ENCODE results near the gene RIC1. TPM values are rescaled to one million over a fixed set of nuclear protein-coding genes. Genes with fewer than 3 reads are reported as not detected.

The RIC1 gene
- polyA plus RNA-seq, 1 of the 3 experiments (the other 2 are of a cell fraction): 21.9 TPM

- 100% methylated on average over 1 of the region's 1 CpG for WGBS (ENCODE audit: low lambda C conversion rate)
- no peak for DNase-seq
- Histone ChIP-seq H3K9me3 (no peaks in the 10 kb centered on the region), H4K20me1 (ENCODE audit: insufficient read depth) (no peaks in the 10 kb centered on the region; the same call in 1 of the 2 replicates), H3K36me3 (replicated peaks in 1 of 2; ENCODE audit: control insufficient read depth in 1 of 2, insufficient read depth in 2 of 2, low read length in 1 of 2) (peaks cover 0 to 26% of the 10 kb centered on the region in 2 experiments), H3K4me1 (ENCODE audit: control insufficient read depth in 1 of 2, insufficient read depth in 2 of 2, low read depth in 1 of 2, low read length in 1 of 2) (no peaks in the 10 kb centered on the region; a peak in 2 of 4 replicates), H2AFZ (ENCODE audit: low read depth) (no peak overlapping the region), H3K4me3 (ENCODE audit: low read depth in 2 of 2, low read length in 1 of 2) (no peak overlapping the region), H3K9me2 (no peaks in the 10 kb centered on the region), H3K4me2 (no peak overlapping the region), H3K9ac (no peak overlapping the region), H3K79me2 (ENCODE audit: insufficient read depth) (peaks cover 49% of the 10 kb centered on the region; the same call in 1 of the 2 replicates), H3K27me3 (ENCODE audit: insufficient read depth) (no peaks in the 10 kb centered on the region), H3F3A (replicated peaks; ENCODE audit: insufficient read depth) (peaks cover 7% of the 10 kb centered on the region), H3K27ac (ENCODE audit: low read depth in 2 of 2, low read length in 1 of 2) (no peak overlapping the region)
- TF ChIP-seq, protein P1, sequence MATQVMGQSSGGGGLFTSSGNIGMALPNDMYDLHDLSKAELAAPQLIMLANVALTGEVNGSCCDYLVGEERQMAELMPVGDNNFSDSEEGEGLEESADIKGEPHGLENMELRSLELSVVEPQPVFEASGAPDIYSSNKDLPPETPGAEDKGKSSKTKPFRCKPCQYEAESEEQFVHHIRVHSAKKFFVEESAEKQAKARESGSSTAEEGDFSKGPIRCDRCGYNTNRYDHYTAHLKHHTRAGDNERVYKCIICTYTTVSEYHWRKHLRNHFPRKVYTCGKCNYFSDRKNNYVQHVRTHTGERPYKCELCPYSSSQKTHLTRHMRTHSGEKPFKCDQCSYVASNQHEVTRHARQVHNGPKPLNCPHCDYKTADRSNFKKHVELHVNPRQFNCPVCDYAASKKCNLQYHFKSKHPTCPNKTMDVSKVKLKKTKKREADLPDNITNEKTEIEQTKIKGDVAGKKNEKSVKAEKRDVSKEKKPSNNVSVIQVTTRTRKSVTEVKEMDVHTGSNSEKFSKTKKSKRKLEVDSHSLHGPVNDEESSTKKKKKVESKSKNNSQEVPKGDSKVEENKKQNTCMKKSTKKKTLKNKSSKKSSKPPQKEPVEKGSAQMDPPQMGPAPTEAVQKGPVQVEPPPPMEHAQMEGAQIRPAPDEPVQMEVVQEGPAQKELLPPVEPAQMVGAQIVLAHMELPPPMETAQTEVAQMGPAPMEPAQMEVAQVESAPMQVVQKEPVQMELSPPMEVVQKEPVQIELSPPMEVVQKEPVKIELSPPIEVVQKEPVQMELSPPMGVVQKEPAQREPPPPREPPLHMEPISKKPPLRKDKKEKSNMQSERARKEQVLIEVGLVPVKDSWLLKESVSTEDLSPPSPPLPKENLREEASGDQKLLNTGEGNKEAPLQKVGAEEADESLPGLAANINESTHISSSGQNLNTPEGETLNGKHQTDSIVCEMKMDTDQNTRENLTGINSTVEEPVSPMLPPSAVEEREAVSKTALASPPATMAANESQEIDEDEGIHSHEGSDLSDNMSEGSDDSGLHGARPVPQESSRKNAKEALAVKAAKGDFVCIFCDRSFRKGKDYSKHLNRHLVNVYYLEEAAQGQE (IDR thresholded peaks at IDR 0.05; ENCODE audit: low read depth, low read length): no peak
- TF ChIP-seq, protein P2, sequence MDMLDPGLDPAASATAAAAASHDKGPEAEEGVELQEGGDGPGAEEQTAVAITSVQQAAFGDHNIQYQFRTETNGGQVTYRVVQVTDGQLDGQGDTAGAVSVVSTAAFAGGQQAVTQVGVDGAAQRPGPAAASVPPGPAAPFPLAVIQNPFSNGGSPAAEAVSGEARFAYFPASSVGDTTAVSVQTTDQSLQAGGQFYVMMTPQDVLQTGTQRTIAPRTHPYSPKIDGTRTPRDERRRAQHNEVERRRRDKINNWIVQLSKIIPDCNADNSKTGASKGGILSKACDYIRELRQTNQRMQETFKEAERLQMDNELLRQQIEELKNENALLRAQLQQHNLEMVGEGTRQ (IDR thresholded peaks at IDR 0.05; ENCODE audit: borderline replicate concordance, low read depth, low read length): no peak
- TF ChIP-seq EP300 (IDR thresholded peaks at IDR 0.05; ENCODE audit: borderline replicate concordance in 1 of 2, low read depth in 1 of 2, low read length in 1 of 2) (no peak), SMC3 (IDR thresholded peaks at IDR 0.05; ENCODE audit: low read depth, low read length) (no peak), FOXJ3 (CRISPR knock-in tag; IDR thresholded peaks at IDR 0.05) (no peak), FOSL2 (IDR thresholded peaks at IDR 0.05; ENCODE audit: borderline replicate concordance, low read depth) (no peak), TCF12 (IDR thresholded peaks at IDR 0.05) (no peak), USF1 (IDR thresholded peaks at IDR 0.05; ENCODE audit: borderline replicate concordance, low read depth) (no peak), ELF1 (IDR thresholded peaks at IDR 0.05) (no peak), YY1 (IDR thresholded peaks at IDR 0.05; ENCODE audit: low read depth) (no peak), GABPA (IDR thresholded peaks at IDR 0.05; ENCODE audit: low read depth) (no peak), GATA2 (CRISPR knock-in tag; IDR thresholded peaks at IDR 0.05) (no peak), NFIC (IDR thresholded peaks at IDR 0.05; ENCODE audit: borderline replicate concordance) (no peak), MEF2A (IDR thresholded peaks at IDR 0.05; ENCODE audit: borderline replicate concordance, low read depth) (no peak), RFX5 (IDR thresholded peaks at IDR 0.05; ENCODE audit: low read length) (no peak), RCOR1 (IDR thresholded peaks at IDR 0.05; ENCODE audit: low read length) (no peak), JUND (IDR thresholded peaks at IDR 0.05) (no peak)
- TF ChIP-seq, protein P3, sequence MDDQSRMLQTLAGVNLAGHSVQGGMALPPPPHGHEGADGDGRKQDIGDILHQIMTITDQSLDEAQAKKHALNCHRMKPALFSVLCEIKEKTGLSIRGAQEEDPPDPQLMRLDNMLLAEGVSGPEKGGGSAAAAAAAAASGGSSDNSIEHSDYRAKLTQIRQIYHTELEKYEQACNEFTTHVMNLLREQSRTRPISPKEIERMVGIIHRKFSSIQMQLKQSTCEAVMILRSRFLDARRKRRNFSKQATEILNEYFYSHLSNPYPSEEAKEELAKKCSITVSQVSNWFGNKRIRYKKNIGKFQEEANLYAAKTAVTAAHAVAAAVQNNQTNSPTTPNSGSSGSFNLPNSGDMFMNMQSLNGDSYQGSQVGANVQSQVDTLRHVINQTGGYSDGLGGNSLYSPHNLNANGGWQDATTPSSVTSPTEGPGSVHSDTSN (IDR thresholded peaks at IDR 0.05): no peak
- CTCF ChIA-PET: no interaction called here
- POLR2A ChIA-PET: no interaction called here
Measured at GRCh38 chr9:5698004-5698403, 69.1 kb downstream of the RIC1 start.

All from SK-N-SH (cell line).